Smooth muscle cell (in vitro differentiated cells): ENCODE data around the gene FNDC4. TPM values are rescaled to one million over a fixed set of nuclear protein-coding genes. Genes with fewer than 3 reads are reported as not detected.

Experiments used
- DNase-seq: peaks from one replicate; lab custom pipeline; 2025; ENCODE audit not compliant: unreplicated experiment; lab: John Stamatoyannopoulos, UW
- H2AFZ ChIP-seq: fragments of 200-600 bp; sonication (generic); 2 replicates; pipeline ENCODE4 v1.6.0; 2016; ENCODE audit warnings: antibody characterized with exemption, low read depth, mild to moderate bottlenecking
- H3F3A ChIP-seq: fragments of 200-600 bp; sonication (generic); 2 replicates; pipeline ENCODE4 v1.6.0; 2017; ENCODE audit warnings: antibody characterized with exemption, low read depth
- H3K27ac ChIP-seq: fragments of 200-600 bp; sonication (generic); 2 replicates; pipeline ENCODE4 v1.5.1; 2016; ENCODE audit warnings: low read depth, mild to moderate bottlenecking
- H3K27me3 ChIP-seq: fragments of 200-600 bp; sonication (generic); 2 replicates; pipeline ENCODE4 v1.6.1; 2016; ENCODE audit warnings: low read depth, mild to moderate bottlenecking
- H3K36me3 ChIP-seq: fragments of 200-600 bp; sonication (generic); 2 replicates; pipeline ENCODE4 v1.5.1; 2016; ENCODE audit warnings: low read depth
- H3K4me1 ChIP-seq: fragments of 200-600 bp; sonication (generic); 2 replicates; pipeline ENCODE4 v1.5.1; 2016; ENCODE audit warnings: low read depth
- H3K4me2 ChIP-seq: fragments of 200-600 bp; sonication (generic); 2 replicates; pipeline ENCODE4 v1.6.0; 2016; ENCODE audit warnings: mild to moderate bottlenecking
- H3K4me3 ChIP-seq: fragments of 200-600 bp; sonication (generic); 2 replicates; pipeline ENCODE4 v1.5.1; 2016; ENCODE audit warnings: mild to moderate bottlenecking
- H3K79me2 ChIP-seq: fragments of 200-600 bp; sonication (generic); 2 replicates; pipeline ENCODE4 v1.6.0; 2016; ENCODE audit warnings: low read depth, mild to moderate bottlenecking
- H3K9ac ChIP-seq: fragments of 200-600 bp; sonication (generic); 2 replicates; pipeline ENCODE4 v1.6.0; 2016; ENCODE audit warnings: low read depth
- H3K9me3 ChIP-seq: fragments of 200-600 bp; sonication (generic); replicated peaks from 2 replicates; pipeline ENCODE4 v1.5.1; 2016; ENCODE audit warnings: low read depth
- H4K20me1 ChIP-seq: fragments of 200-600 bp; sonication (generic); 2 replicates; pipeline ENCODE4 v1.6.0; 2016; ENCODE audit warnings: low read depth
- CTCF ChIP-seq: fragments of 200-600 bp; sonication (generic); IDR thresholded peaks from 2 replicates; pipeline ENCODE4 v1.5.1; 2017; ENCODE audit warnings: borderline replicate concordance, mild to moderate bottlenecking, antibody characterized with exemption; ENCODE audit not compliant: insufficient read depth, poor library complexity, severe bottlenecking
- WGBS: methylation state at CpG from one replicate; pipeline ENCODE4 v1.1.7; 2016; ENCODE audit warnings: low lambda C conversion rate; 5-methylcytosine and 5-hydroxymethylcytosine counted together
- polyA plus RNA-seq: library from polyadenylated mRNA; unstranded; fragments of >200 nt; fragmentation: Nextera tagmentation; extraction: Ambion mirVana; gene quantifications from 2 replicates; pipeline ENCODE4 v1.2.1, GENCODE V29; 2016
- total RNA-seq: library from RNA; depleted of rRNA; stranded (reverse); fragments of >200 nt; gene quantifications from 2 replicates; pipeline ENCODE4 v1.2.3, GENCODE V29; 2014

The FNDC4 gene
- total and polyA plus RNA-seq, 2 experiments from 2014 or later, result 6.7 to 24.1 TPM

- Histone ChIP-seq H3K27ac (no peak overlapping the region), H3K36me3 (no peaks in the 10 kb centered on the region), H3K4me1 (no peaks in the 10 kb centered on the region), H3K4me2 (no peak overlapping the region), H2AFZ (no peak overlapping the region), H3K9ac (no peak overlapping the region), H3K9me3 (no peaks in the 10 kb centered on the region), H3K4me3 (no peak overlapping the region), H3K27me3 (no peaks in the 10 kb centered on the region), H4K20me1 (no peaks in the 10 kb centered on the region), H3K79me2 (no peaks in the 10 kb centered on the region), H3F3A (no peaks in the 10 kb centered on the region)
- no peak for TF ChIP-seq CTCF
- WGBS, result 100% methylated on average over 1 of the region's 1 CpG
- no peak for DNase-seq
Measured at GRCh38 chr2:27451095-27451494, 43.9 kb downstream of the FNDC4 start.

DNA sequence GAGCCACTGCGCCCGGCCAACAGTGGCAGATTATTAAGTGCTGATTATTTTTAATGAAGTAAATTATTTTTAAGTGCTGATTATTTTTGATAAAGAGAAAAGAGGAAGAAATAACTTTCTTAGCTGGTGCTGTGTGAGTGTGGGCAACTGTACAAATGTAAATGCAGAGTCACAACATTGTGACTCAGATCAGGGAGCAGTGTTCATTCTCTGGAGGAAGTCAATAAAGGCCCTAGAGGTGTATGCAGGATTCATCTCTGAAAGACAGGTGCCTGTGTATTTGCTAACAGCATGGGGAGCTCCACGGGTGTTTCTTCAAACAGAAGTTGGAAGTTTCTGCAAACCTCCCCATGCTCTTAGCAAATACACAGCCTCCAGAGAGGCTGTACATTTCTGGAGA, 46.6 kb downstream of the FNDC4 start:
- Histone ChIP-seq H3K79me2 (no peaks in the 10 kb centered on the region), H3K4me3 (no peak overlapping the region), H3K27ac (no peak overlapping the region), H3K4me1 (no peaks in the 10 kb centered on the region), H3F3A (no peaks in the 10 kb centered on the region), H2AFZ (no peak overlapping the region), H4K20me1 (no peaks in the 10 kb centered on the region), H3K36me3 (no peaks in the 10 kb centered on the region), H3K27me3 (no peaks in the 10 kb centered on the region), H3K9ac (no peak overlapping the region), H3K4me2 (no peak overlapping the region), H3K9me3 (no peaks in the 10 kb centered on the region)
- TF ChIP-seq CTCF, result no peak
- 93% methylated on average over 3 of the region's 3 CpGs for WGBS
- no peak for DNase-seq

- no peak for DNase-seq
- Histone ChIP-seq H2AFZ (no peak overlapping the region), H3K9ac (no peak overlapping the region), H3K27ac (no peak overlapping the region), H3K4me2 (no peak overlapping the region), H3K9me3 (no peaks in the 10 kb centered on the region), H3K4me1 (peaks cover 4% of the 10 kb centered on the region), H3K4me3 (no peak overlapping the region), H3K27me3 (no peaks in the 10 kb centered on the region), H3F3A (peaks cover 4% of the 10 kb centered on the region), H3K79me2 (no peaks in the 10 kb centered on the region), H3K36me3 (no peaks in the 10 kb centered on the region), H4K20me1 (peaks cover 19% of the 10 kb centered on the region)
- TF ChIP-seq CTCF, result no peak
- 99% methylated on average over 3 of the region's 3 CpGs for WGBS
Measured at GRCh38 chr2:27446057-27446456, 48.9 kb downstream of the FNDC4 start.

- Histone ChIP-seq H3F3A (peaks cover 8% of the 10 kb centered on the region), H3K27me3 (no peaks in the 10 kb centered on the region), H4K20me1 (peaks cover 24% of the 10 kb centered on the region), H3K4me3 (no peak overlapping the region), H3K4me2 (no peak overlapping the region), H3K9me3 (no peaks in the 10 kb centered on the region), H3K27ac (no peak overlapping the region), H3K36me3 (no peaks in the 10 kb centered on the region), H3K9ac (no peak overlapping the region), H3K4me1 (peaks cover 4% of the 10 kb centered on the region), H3K79me2 (no peaks in the 10 kb centered on the region), H2AFZ (no peak overlapping the region)
- DNase-seq, result no peak
- WGBS, result over 99% methylated on average over 8 of the region's 8 CpGs
- TF ChIP-seq CTCF, result no peak
Measured at GRCh38 chr2:27445615-27446014, 49.4 kb downstream of the FNDC4 start.
